RWPE1 (cell line): ENCODE measurements around the gene SZT2.

Source experiments
- CTCF ChIA-PET: fragments of 350-600 bp; sonication (Branson Sonifier 250); formaldehyde crosslinking; extraction: SDS; loops from one replicate; lab custom pipeline; 2021; lab: Yijun Ruan, JAX
- POLR2A ChIA-PET: fragments of 400-600 bp; formaldehyde crosslinking; extraction: SDS; loops from one replicate; lab custom pipeline; 2020; ENCODE audit warnings: antibody characterized with exemption; ENCODE audit not compliant: low non-redundant PET; lab: Yijun Ruan, JAX
- DNase-seq: peaks from one replicate; pipeline ENCODE4 v3.0.0; 2012; ENCODE audit warnings: low spot score
- H3K27ac ChIP-seq: fragments of 450-650 bp; 2 replicates; pipeline ENCODE4 v1.5.1; 2017
- TF ChIP-seq, protein P1 (sequence below): fragments of 450-650 bp; conservative IDR thresholded peaks from 2 replicates; pipeline ENCODE4 v1.5.1; 2017; ENCODE audit warnings: low read depth, mild to moderate bottlenecking

The SZT2 gene

DNA sequence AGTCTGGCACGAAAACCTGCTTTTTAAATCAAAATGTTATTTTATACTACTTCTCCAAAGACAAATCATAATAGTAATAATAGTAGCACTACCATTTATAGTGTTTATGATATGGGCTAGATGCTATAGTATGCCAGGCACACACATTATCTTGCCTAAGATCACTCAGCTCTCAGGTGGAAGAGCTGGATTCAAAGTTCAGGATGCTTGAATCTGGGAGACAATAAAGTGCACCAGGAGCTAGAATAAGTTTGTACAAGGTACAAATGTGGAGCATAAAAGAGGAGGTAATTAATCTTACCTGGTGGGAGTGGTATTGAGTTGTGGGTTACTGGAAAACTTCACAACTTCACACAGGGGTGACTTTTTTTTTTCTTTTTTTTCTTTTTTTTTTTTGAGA, 11.9 kb upstream of the SZT2 start:
- DNase-seq = no peak
- ChIA-PET POLR2A (interaction anchor here (1.3 kb wide), 1 partner anchor 9 kb away, joined by 4 read pairs; no protein-coding TSS in a partner anchor), CTCF (no interaction called here)
- TF ChIP-seq, protein P1, sequence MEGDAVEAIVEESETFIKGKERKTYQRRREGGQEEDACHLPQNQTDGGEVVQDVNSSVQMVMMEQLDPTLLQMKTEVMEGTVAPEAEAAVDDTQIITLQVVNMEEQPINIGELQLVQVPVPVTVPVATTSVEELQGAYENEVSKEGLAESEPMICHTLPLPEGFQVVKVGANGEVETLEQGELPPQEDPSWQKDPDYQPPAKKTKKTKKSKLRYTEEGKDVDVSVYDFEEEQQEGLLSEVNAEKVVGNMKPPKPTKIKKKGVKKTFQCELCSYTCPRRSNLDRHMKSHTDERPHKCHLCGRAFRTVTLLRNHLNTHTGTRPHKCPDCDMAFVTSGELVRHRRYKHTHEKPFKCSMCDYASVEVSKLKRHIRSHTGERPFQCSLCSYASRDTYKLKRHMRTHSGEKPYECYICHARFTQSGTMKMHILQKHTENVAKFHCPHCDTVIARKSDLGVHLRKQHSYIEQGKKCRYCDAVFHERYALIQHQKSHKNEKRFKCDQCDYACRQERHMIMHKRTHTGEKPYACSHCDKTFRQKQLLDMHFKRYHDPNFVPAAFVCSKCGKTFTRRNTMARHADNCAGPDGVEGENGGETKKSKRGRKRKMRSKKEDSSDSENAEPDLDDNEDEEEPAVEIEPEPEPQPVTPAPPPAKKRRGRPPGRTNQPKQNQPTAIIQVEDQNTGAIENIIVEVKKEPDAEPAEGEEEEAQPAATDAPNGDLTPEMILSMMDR = no peak
- H3K27ac ChIP-seq = no peak overlapping the region

DNA sequence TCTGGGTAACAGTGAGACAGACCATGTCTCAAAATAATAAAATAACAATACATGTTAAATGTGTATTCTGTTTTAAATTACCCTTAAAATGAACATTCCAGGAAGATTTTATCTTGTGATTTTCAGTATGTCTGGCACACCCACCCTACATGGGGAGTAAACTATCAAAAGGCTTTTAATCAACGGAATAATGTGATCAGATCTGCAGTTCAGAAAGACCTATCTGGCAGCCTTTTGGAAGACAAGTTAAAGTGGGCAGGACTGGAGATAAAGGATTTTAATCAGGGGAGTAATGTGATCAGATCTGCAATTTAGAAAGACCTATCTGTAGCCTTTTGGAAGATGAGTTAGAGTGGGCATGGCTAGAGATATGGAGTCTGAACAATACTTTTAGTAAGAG, 10.2 kb upstream of the SZT2 start:
- no peak overlapping the region for H3K27ac ChIP-seq
- TF ChIP-seq, protein P1 = no peak
- no peak for DNase-seq
- ChIA-PET POLR2A (no interaction called here), CTCF (no interaction called here)

DNA sequence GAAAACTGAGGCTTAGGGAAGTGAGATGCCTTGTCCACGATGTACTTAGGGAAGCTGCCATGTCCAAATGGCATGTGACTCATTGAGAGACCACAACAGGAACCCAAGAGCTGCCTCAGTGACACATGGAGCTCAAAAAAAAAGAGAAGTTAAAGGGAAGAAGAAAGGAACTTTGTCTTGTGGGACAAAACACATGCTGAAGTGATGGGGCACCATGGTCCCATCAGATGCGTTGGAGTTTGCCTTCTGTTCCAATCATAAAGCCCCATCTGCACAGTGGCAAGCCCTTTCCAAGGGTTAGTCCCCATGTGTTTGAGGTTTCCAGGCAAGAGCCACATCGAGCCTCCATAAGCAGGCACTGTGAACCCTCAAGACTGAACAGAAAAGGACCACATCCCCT, 8.1 kb upstream of the SZT2 start:
- no peak overlapping the region for H3K27ac ChIP-seq
- TF ChIP-seq, protein P1 = no peak
- ChIA-PET CTCF (no interaction called here), POLR2A (interaction anchor here (0.6 kb wide), 1 partner anchor 29 kb away, joined by 3 read pairs; no protein-coding TSS in a partner anchor)
- DNase-seq = no peak

DNA sequence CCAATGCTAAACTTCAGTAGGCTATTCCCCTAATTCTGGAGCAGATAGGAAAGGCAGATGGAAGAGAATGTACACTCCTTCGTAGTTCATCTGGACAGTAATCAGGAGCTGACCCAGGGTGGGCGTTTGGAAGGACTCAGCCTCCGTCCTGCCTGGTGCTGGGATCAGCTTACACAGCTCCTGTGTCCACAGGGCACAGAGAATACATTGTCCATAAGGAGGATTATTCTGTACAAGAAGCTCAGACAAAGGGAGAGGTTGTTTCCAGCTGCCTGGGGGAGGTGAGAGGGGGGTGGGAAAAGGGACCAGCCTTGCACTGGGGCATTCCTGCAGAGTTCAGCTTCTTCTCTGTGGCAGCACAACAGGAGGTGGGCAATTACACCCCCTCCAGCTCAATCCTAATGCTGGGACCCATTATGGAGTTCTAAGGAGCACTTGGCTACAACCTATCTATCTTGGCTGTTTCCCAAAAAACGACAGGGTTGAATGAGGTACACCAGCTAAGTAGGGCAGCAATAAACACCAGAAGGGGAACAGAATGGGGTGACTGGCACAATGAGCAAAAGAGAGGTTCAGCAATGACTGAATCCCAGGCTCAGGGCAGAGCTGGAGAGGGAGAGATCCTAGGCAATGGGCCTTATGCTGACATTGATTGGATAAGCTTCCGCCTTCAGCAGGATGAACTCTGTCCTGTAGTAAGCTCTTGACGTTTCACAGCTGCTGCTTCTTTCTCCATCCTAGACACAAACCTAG, 7.5 kb upstream of the SZT2 start:
- POLR2A ChIA-PET = interaction anchor here (0.6 kb wide), 1 partner anchor 29 kb away, joined by 3 read pairs; no protein-coding TSS in a partner anchor
- DNase-seq = no peak
- TF ChIP-seq, protein P1 = no peak
- CTCF ChIA-PET = interaction anchor here (0.6 kb wide), 1 partner anchor 121 kb away, joined by 3 read pairs; no protein-coding TSS in a partner anchor
- no peak overlapping the region for H3K27ac ChIP-seq

DNA sequence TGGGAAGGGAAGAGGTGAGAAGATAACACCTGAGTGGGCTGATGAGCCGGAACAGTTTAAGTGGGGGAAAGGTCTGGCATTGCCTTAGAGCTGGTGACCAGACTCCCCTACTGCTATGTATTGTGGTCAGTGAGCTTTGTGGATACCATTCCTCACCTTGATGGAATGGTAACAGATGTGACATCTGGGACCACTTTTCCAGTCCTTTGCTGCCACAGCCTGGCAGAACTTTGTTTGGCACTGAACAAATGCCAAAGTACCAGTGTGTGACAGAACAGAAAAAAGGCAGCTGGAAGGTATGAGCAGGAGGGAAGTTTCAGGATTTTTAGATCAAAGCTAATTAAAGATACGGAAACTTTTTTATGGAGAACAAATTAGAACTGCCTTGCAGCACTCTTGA, 6.2 kb upstream of the SZT2 start:
- ChIA-PET POLR2A (no interaction called here), CTCF (interaction anchor here (0.7 to 2.0 kb wide), 5 partner anchors 16 to 310 kb away, joined by 3 to 11 read pairs (median 5); partner anchors contain the start of gene ELOVL1)
- TF ChIP-seq, protein P1 = no peak; the same call in 1 of the 2 replicates
- DNase-seq = no peak
- no peak overlapping the region for H3K27ac ChIP-seq

DNA sequence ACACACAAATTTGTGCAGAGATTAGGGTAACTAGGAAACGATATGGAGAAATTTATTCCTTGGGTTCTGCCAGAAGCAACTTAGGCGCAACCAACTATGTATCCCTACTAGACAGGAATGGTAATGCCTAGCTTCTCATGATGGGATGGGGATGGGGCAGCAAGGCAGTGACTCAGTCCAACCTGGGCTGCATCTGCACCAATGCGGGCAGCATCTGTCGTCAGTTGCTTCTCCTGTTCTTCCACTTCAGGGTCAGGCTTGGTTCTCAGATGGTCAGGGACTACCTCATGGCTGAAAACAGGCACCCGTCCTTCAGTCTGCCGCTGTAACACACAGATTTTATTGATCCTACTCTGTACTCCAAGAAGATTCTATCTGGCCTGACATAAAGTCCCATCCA, 3.0 kb upstream of the SZT2 start:
- TF ChIP-seq, protein P1 = no peak
- ChIA-PET POLR2A (no interaction called here), CTCF (no interaction called here)
- H3K27ac ChIP-seq = no peak overlapping the region
- DNase-seq = no peak
